Measurements from ENCODE around the gene FSTL4.

DNA sequence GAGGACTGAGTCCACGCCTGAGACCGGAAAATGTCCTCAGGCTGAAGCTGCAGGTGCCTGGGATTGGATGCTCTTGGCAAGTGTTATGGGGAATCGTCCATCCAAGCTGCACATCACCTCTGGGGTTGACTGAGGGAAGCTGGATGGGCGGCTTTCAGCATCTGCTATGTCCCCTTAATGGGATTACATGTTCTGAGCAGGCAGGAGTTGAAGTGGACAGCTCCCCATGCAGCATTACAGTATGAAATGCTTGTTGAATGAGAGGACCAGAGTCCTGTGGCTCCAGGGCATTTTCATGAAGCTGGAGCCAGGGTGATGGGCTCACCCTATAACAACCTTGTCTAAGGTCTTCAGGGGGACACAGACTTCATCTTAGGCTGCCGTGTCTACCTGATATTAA lies 289.6 kb downstream of the FSTL4 start:
- no peak for TF ChIP-seq AKAP8 (CRISPR knock-in tag; IDR thresholded peaks at IDR 0.05)
- TF ChIP-seq NRL (CRISPR knock-in tag; IDR thresholded peaks at IDR 0.05; ENCODE audit: borderline replicate concordance), result no peak
- TF ChIP-seq CTCF (CRISPR knock-in tag; IDR thresholded peaks at IDR 0.05), result no peak
- TF ChIP-seq BORCS8-MEF2B (CRISPR knock-in tag; IDR thresholded peaks at IDR 0.05), result no peak
- TF ChIP-seq ZSCAN20 (CRISPR knock-in tag; IDR thresholded peaks at IDR 0.05; ENCODE audit: borderline replicate concordance), result no peak
- no peak for TF ChIP-seq DNMT1 (CRISPR knock-in tag; IDR thresholded peaks at IDR 0.05)
- no peak for TF ChIP-seq KDM5A (IDR thresholded peaks at IDR 0.05; ENCODE audit: borderline replicate concordance, low read length)
- no peak for TF ChIP-seq EZH2 (conservative IDR thresholded peaks at IDR 0.05; ENCODE audit: low read depth, low read length)
- TF ChIP-seq CBFB (CRISPR knock-in tag; IDR thresholded peaks at IDR 0.05), result no peak
- no peak for TF ChIP-seq JUNB (CRISPR knock-in tag; IDR thresholded peaks at IDR 0.05; ENCODE audit: borderline replicate concordance)
- no peak for TF ChIP-seq NCOA2 (CRISPR knock-in tag; IDR thresholded peaks at IDR 0.05)

Measured in HepG2 (cell line).